ENCODE data around the gene CCL19. TPM values are rescaled to one million over a fixed set of nuclear protein-coding genes. Genes with fewer than 3 reads are reported as not detected.

Gene CCL19
- total and polyA plus RNA-seq, 2 of the 8 experiments (the other 6 are each of a cell fraction or from before 2014, with no cell fraction given): not detected

DNA sequence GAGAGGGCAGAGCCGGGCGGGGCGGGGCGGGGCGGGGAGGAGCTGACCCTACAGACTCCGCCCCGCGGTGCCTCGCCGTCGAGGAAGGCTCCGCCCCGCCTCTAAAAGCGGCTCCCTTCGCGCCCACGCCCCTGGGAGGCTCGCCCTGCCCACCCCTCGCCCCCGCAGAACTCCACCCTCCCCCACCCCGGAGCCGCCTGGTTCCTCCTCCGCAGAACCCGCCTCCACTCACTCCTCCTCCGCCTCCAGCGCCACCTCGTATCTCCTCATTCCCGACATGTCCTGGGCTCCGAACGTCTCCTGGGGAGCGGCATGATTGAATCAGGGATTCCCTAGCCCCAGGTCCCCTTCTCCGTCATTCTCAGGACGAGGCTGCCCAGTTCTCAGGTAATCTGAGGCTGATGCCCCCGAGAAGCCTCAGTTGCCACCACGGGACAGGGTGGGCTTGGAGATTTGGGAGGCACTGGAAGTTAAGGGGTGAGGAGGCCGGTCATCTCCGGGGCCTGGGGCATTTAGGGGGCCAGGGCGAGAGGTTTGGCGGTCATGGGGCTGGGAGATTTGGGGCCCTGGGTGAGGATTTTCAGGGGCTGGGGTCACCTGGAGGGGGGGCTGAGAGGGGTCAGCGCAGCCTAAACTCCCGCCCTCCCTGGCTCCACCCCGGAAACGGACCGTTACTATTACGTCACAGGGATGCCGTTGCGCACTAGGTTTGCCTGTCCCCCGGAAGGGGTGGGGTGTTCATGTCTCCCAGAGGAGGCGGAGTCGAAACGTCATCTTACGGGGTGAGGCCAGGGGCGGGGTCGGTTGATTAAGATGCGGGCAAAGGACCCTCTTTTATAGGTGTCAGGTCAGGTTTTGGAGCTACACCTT, 25.5 kb downstream of the CCL19 start:
- POLR2A ChIA-PET (ENCODE audit: partially characterized antibody): interaction anchor here (0.8 to 7.7 kb wide), 7 partner anchors 10 to 31 kb away, joined by 3 to 92 read pairs (median 6); partner anchors contain the start of genes GALT, IL11RA and SIGMAR1
- H2AFZ ChIP-seq (ENCODE audit: low read length): 0 out of 2 replicates have a peak overlapping the region, but pooled peaks have one; percentile 89
- peak; percentile 26 for TF ChIP-seq SAP30 (IDR thresholded peaks at IDR 0.05; ENCODE audit: insufficient read depth, insufficient replicate concordance, low read length)

More for the DNA sequence above, 25.5 kb downstream of the CCL19 start:
- 0% methylated on average over 25 of the region's 55 CpGs; no CpG with 5 or more reads in 1 of the 2 experiments for WGBS, 2 experiments (ENCODE audit: extremely low coverage in 1 of 2, insufficient coverage in 1 of 2, insufficient read length in 1 of 2, insufficient replicate concordance in 2 of 2, low coverage in 1 of 2, low lambda C conversion rate in 2 of 2, missing lambda C conversion rate in 1 of 2)
- no peak overlapping the region for H2BK120ac ChIP-seq (replicated peaks; ENCODE audit: low read depth, low read length)
- H3K79me2 ChIP-seq (ENCODE audit: control insufficient read depth in 1 of 2, insufficient read depth in 2 of 2, low read length in 2 of 2): peaks cover 0 to 8% of the 10 kb centered on the region in 2 experiments; a peak in 1 of 4 replicates
- H2BK5ac ChIP-seq (ENCODE audit: low read depth, low read length): peak overlapping the region; percentile 91; the same call in 1 of the 2 replicates
- H3K4me3 ChIP-seq (ENCODE audit: extremely low read depth in 1 of 4, insufficient read depth in 2 of 4, low read depth in 3 of 4, low read length in 4 of 4): peak overlapping the region; percentile 59 to 92 (median 81)
- H3K4me2 ChIP-seq (ENCODE audit: insufficient read depth in 1 of 2, low read depth in 2 of 2, low read length in 2 of 2): peak overlapping the region; percentile 85 to 94
- H2BK12ac ChIP-seq (ENCODE audit: low read depth, low read length): no peak overlapping the region
- CTCF ChIA-PET (ENCODE audit: partially characterized antibody): interaction anchor here (0.6 to 15.2 kb wide), 11 partner anchors 9 to 45 kb away, joined by 3 to 277 read pairs (median 8); partner anchors contain the start of genes DCTN3, GALT, IL11RA and SIGMAR1
- H2BK15ac ChIP-seq (ENCODE audit: low read length): 0 out of 2 replicates have a peak overlapping the region, but pooled peaks have one; percentile 46
- no peak overlapping the region for H3K23ac ChIP-seq (ENCODE audit: insufficient read length)
- H4K91ac ChIP-seq (replicated peaks; ENCODE audit: insufficient read length, low read length): peak overlapping the region; percentile 36
- peak overlapping the region; percentile 76 for H4K8ac ChIP-seq (ENCODE audit: extremely low read depth, insufficient read depth, low read length)
- peaks cover 9% of the 10 kb centered on the region for H3K23me2 ChIP-seq (ENCODE audit: low read depth, low read length)
- H3K27me3 ChIP-seq (replicated peaks in 1 of 4; ENCODE audit: control insufficient read depth in 3 of 4, extremely low read depth in 1 of 4, insufficient read depth in 3 of 4, low read length in 3 of 4): peaks cover 0 to 5% (median 0%) of the 10 kb centered on the region in 4 experiments; a peak in 2 of 7 replicates
- peaks cover 0 to 5% (median 0%) of the 10 kb centered on the region in 4 experiments; a peak in 3 of 8 replicates for H3K36me3 ChIP-seq (ENCODE audit: control insufficient read depth in 2 of 4, insufficient read depth in 4 of 4, low read length in 3 of 4)
- H2AK5ac ChIP-seq (ENCODE audit: low read depth, low read length): no peak overlapping the region
- H3K9me3 ChIP-seq (ENCODE audit: insufficient read depth in 2 of 2, low read depth in 1 of 2, low read length in 1 of 2): peaks cover 3 to 5% of the 10 kb centered on the region in 2 experiments; a peak in 1 of 4 replicates
- H3K79me1 ChIP-seq (ENCODE audit: low read depth, low read length): no peaks in the 10 kb centered on the region
- H3K4ac ChIP-seq (replicated peaks; ENCODE audit: insufficient read length, low read depth, low read length): no peak overlapping the region
- peak; percentile 85 for FAIRE-seq
- H3K56ac ChIP-seq (replicated peaks; ENCODE audit: insufficient read length, low read depth, low read length): peak overlapping the region; percentile 66
- H3K18ac ChIP-seq (ENCODE audit: extremely low read depth, low read length): peak overlapping the region; percentile 80
- peak overlapping the region; percentile 73 for H4K5ac ChIP-seq (ENCODE audit: insufficient read length, low read depth, low read length)
- no peak overlapping the region for H3K14ac ChIP-seq (ENCODE audit: insufficient read length)
- peaks cover 0 to 4% (median 2%) of the 10 kb centered on the region in 4 experiments; a peak in 2 of 7 replicates for H3K4me1 ChIP-seq (replicated peaks in 1 of 4; ENCODE audit: control insufficient read depth in 3 of 4, insufficient read depth in 4 of 4, low read length in 3 of 4)
- peaks cover 0 to 2% of the 10 kb centered on the region in 2 experiments for H4K20me1 ChIP-seq (replicated peaks in 1 of 2; ENCODE audit: control insufficient read depth in 1 of 2, insufficient read depth in 2 of 2, low read length in 2 of 2)
- peak overlapping the region; percentile 70 to 89 (median 83) for H3K9ac ChIP-seq (replicated peaks in 1 of 4; ENCODE audit: extremely low read depth in 1 of 4, low read depth in 3 of 4, low read length in 3 of 4)
- DNase-seq (ENCODE audit: low read depth in 1 of 2, low spot score in 2 of 2): peak; percentile 80 to 95
- peak overlapping the region; percentile 88 for H3K27ac ChIP-seq (ENCODE audit: low read depth, low read length)
- no peak overlapping the region for H2BK20ac ChIP-seq (ENCODE audit: low read length)
